ENCODE data around the gene HTT. TPM values are rescaled to one million over a fixed set of nuclear protein-coding genes. Genes with fewer than 3 reads are reported as not detected.

Gene HTT
- total RNA-seq, 1 donor = 44.5 TPM

GRCh38 chr4:3229964-3230363, 155.5 kb downstream of the HTT start:
- Histone ChIP-seq H3K27ac (ENCODE audit: low read depth, low read length) (no peak overlapping the region), H3K4me3 (ENCODE audit: insufficient read depth, low read length) (no peak overlapping the region), H3K4me1 (ENCODE audit: insufficient read depth, low read length) (no peaks in the 10 kb centered on the region), H2AFZ (ENCODE audit: low read length) (no peak overlapping the region), H3K27me3 (ENCODE audit: insufficient read depth, low read length) (no peaks in the 10 kb centered on the region), H3K79me2 (ENCODE audit: insufficient read depth, low read length) (no peaks in the 10 kb centered on the region), H3K4me2 (ENCODE audit: insufficient read depth, low read length) (no peak overlapping the region), H3K9me3 (ENCODE audit: low read depth, low read length) (no peaks in the 10 kb centered on the region), H4K20me1 (ENCODE audit: insufficient read depth, low read length) (no peaks in the 10 kb centered on the region), H3K36me3 (ENCODE audit: insufficient read depth, low read length) (peaks cover 59% of the 10 kb centered on the region)
- no peak for TF ChIP-seq CTCF (IDR thresholded peaks at IDR 0.05; ENCODE audit: extremely low read depth, low read depth, low read length)
- peak; percentile 56 for DNase-seq (ENCODE audit: insufficient read length, low spot score, missing footprints)

- Histone ChIP-seq H4K20me1 (ENCODE audit: insufficient read depth, low read length) (no peaks in the 10 kb centered on the region), H3K9me3 (ENCODE audit: low read depth, low read length) (no peaks in the 10 kb centered on the region), H3K4me2 (ENCODE audit: insufficient read depth, low read length) (no peak overlapping the region), H3K36me3 (ENCODE audit: insufficient read depth, low read length) (peaks cover 72% of the 10 kb centered on the region), H3K4me3 (ENCODE audit: insufficient read depth, low read length) (no peak overlapping the region), H3K79me2 (ENCODE audit: insufficient read depth, low read length) (no peaks in the 10 kb centered on the region), H2AFZ (ENCODE audit: low read length) (no peak overlapping the region), H3K27ac (ENCODE audit: low read depth, low read length) (no peak overlapping the region), H3K4me1 (ENCODE audit: insufficient read depth, low read length) (no peaks in the 10 kb centered on the region), H3K27me3 (ENCODE audit: insufficient read depth, low read length) (no peaks in the 10 kb centered on the region)
- DNase-seq (ENCODE audit: insufficient read length, low spot score, missing footprints) = peak; percentile 92
- no peak for TF ChIP-seq CTCF (IDR thresholded peaks at IDR 0.05; ENCODE audit: extremely low read depth, low read depth, low read length)
These were observed 157.0 kb downstream of the HTT start for GRCh38 chr4:3231471-3231870.

- Histone ChIP-seq H3K4me3 (ENCODE audit: insufficient read depth, low read length) (no peak overlapping the region), H2AFZ (ENCODE audit: low read length) (no peak overlapping the region), H3K79me2 (ENCODE audit: insufficient read depth, low read length) (no peaks in the 10 kb centered on the region), H3K4me1 (ENCODE audit: insufficient read depth, low read length) (no peaks in the 10 kb centered on the region), H4K20me1 (ENCODE audit: insufficient read depth, low read length) (no peaks in the 10 kb centered on the region), H3K4me2 (ENCODE audit: insufficient read depth, low read length) (no peak overlapping the region), H3K27me3 (ENCODE audit: insufficient read depth, low read length) (no peaks in the 10 kb centered on the region), H3K36me3 (ENCODE audit: insufficient read depth, low read length) (peaks cover 72% of the 10 kb centered on the region), H3K27ac (ENCODE audit: low read depth, low read length) (no peak overlapping the region), H3K9me3 (ENCODE audit: low read depth, low read length) (no peaks in the 10 kb centered on the region)
- no peak for DNase-seq (ENCODE audit: insufficient read length, low spot score, missing footprints)
- no peak for TF ChIP-seq CTCF (IDR thresholded peaks at IDR 0.05; ENCODE audit: extremely low read depth, low read depth, low read length)
These were observed 157.5 kb downstream of the HTT start for GRCh38 chr4:3232001-3232400.

- no peak for TF ChIP-seq CTCF (IDR thresholded peaks at IDR 0.05; ENCODE audit: extremely low read depth, low read depth, low read length)
- Histone ChIP-seq H3K36me3 (ENCODE audit: insufficient read depth, low read length) (peaks cover 72% of the 10 kb centered on the region), H3K4me2 (ENCODE audit: insufficient read depth, low read length) (no peak overlapping the region), H4K20me1 (ENCODE audit: insufficient read depth, low read length) (no peaks in the 10 kb centered on the region), H2AFZ (ENCODE audit: low read length) (no peak overlapping the region), H3K4me3 (ENCODE audit: insufficient read depth, low read length) (no peak overlapping the region), H3K27ac (ENCODE audit: low read depth, low read length) (no peak overlapping the region), H3K9me3 (ENCODE audit: low read depth, low read length) (no peaks in the 10 kb centered on the region), H3K4me1 (ENCODE audit: insufficient read depth, low read length) (no peaks in the 10 kb centered on the region), H3K27me3 (ENCODE audit: insufficient read depth, low read length) (no peaks in the 10 kb centered on the region), H3K79me2 (ENCODE audit: insufficient read depth, low read length) (no peaks in the 10 kb centered on the region)
- DNase-seq (ENCODE audit: insufficient read length, low spot score, missing footprints) = peak; percentile 76
These were observed 158.4 kb downstream of the HTT start for GRCh38 chr4:3232871-3233271.
